ENCODE results near the gene TBC1D22A. TPM values are rescaled to one million over a fixed set of nuclear protein-coding genes. Genes with fewer than 3 reads are reported as not detected.
A peak's percentile ranks its signal among the peaks of the same experiment; 100 is the strongest.

Gene TBC1D22A
- total RNA-seq, 1 experiment from 2014 or later, result 7.9 TPM

GRCh38 chr22:47073075-47073474, 310.6 kb downstream of the TBC1D22A start:
- no peak for DNase-seq (ENCODE audit: low spot score)

DNA sequence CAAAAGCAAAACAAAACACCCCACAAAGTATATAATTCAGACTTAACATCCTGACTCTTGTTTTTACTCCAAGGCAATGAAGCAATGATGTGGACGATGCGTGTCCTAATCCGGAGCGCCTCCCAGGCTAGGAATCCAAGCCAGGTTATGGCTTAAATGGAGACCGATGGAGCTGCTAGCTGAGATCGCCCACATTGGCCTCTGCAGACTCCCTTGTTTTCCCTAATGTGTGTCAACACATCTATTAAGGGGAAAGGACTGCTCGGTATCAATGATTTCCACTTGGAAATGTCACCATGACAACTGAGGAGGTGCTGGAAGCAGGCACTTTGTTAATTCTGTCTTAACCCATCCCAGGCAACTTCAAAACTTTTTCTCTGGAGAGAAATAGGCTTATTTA, 311.7 kb downstream of the TBC1D22A start:
- DNase-seq (ENCODE audit: low spot score), result no peak

GRCh38 chr22:47075568-47075967, 313.1 kb downstream of the TBC1D22A start:
- DNase-seq (ENCODE audit: low spot score), result no peak

GRCh38 chr22:47076758-47077157, 314.3 kb downstream of the TBC1D22A start:
- no peak for DNase-seq (ENCODE audit: low spot score)

GRCh38 chr22:47080100-47080499, 317.6 kb downstream of the TBC1D22A start:
- no peak for DNase-seq (ENCODE audit: low spot score)

DNA sequence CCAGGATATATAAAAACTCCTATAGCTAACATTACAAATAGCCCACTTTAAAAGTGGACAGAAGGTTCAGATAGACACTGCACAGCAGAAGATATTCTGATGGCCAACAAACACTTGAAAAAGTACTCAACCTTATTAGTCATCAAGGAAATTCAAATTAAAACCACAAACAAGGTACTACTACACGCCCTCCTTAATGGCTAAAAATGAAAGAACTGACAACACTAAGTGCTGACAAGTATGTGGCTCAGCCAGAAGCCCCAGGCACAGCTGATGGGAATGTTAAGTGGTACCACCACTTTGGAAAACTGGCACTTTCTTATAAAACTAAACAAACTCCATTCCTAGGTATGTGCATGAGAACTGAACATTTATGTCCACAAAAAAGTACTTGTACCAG, 320.1 kb downstream of the TBC1D22A start:
- no peak for DNase-seq (ENCODE audit: low spot score)

GRCh38 chr22:47083379-47083986, 321.0 kb downstream of the TBC1D22A start:
- no peak for DNase-seq (ENCODE audit: low spot score)

DNA sequence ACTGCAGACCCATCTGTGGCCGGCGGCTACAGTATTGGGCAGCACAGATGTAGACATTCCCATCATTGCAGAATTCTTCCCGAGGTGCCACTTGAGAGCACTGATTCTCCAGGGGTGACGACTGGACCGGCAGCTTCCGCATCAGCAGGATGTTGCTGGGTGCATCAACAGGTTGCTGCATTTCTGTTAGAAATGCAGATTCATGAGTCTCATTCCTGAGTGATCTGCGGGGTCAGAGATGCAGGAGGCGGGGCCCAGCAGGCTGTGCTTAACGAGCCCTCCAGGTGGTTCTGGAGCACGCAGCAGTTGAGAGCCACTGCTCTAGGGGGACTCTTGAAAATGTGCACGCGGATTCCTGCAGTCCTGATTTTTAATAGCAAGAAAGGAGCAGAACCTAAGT, 321.8 kb downstream of the TBC1D22A start:
- DNase-seq (ENCODE audit: low spot score), result no peak

- no peak for DNase-seq (ENCODE audit: low spot score)
Measured at GRCh38 chr22:47086596-47087248, 324.3 kb downstream of the TBC1D22A start.

- no peak for DNase-seq (ENCODE audit: low spot score)
Measured at GRCh38 chr22:47088480-47089158, 326.2 kb downstream of the TBC1D22A start.

- no peak for DNase-seq (ENCODE audit: low spot score)
Measured at GRCh38 chr22:47089374-47089773, 326.9 kb downstream of the TBC1D22A start.

GRCh38 chr22:47089796-47090460, 327.5 kb downstream of the TBC1D22A start:
- DNase-seq (ENCODE audit: low spot score), result no peak

- DNase-seq (ENCODE audit: low spot score), result no peak
Measured at GRCh38 chr22:47090591-47091245, 328.3 kb downstream of the TBC1D22A start.

DNA sequence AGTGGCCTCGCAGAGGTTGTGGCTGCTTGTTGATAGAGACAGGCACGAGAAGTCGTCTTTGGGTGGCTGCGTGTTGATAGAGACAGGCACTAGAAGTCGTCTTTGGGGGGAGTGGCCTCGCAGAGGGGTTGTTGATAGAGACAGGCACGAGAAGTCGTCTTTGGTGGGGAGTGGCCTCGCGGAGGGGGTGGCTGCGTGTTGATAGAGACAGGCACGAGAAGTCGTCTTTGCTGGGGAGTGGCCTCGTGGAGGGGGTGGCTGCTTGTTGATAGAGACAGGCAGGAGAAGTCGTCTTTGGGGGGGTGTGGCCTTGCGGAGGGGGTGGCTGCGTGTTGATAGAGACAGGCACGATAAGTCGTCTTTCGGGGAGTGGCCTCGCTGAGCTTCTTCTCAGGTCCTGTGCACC, 328.8 kb downstream of the TBC1D22A start:
- DNase-seq (ENCODE audit: low spot score), result no peak

- DNase-seq (ENCODE audit: low spot score), result no peak
Measured at GRCh38 chr22:47091921-47092700, 329.7 kb downstream of the TBC1D22A start.

DNA sequence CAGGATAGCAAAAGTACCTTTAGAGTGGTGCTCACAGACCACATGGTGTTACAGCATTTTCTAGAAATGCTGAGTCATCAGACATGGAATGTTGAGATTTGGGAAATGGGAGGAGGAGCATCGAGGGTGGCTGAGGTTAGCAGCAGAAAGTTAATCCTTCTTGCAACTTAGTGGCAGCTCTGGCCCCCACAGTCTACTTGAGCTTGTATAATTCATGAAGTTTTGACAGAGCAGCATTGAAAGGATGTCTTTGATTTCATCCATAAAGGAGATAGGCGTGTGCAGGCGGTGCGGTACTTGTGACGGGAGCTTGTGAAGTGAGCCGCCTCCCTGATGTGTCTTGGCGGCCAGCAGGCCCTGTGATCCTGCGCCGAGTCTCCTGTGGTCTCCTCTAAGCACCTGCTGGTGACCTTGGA, 330.5 kb downstream of the TBC1D22A start:
- DNase-seq (ENCODE audit: low spot score), result peak; percentile 25

GRCh38 chr22:47093720-47094119, 331.3 kb downstream of the TBC1D22A start:
- no peak for DNase-seq (ENCODE audit: low spot score)

DNA sequence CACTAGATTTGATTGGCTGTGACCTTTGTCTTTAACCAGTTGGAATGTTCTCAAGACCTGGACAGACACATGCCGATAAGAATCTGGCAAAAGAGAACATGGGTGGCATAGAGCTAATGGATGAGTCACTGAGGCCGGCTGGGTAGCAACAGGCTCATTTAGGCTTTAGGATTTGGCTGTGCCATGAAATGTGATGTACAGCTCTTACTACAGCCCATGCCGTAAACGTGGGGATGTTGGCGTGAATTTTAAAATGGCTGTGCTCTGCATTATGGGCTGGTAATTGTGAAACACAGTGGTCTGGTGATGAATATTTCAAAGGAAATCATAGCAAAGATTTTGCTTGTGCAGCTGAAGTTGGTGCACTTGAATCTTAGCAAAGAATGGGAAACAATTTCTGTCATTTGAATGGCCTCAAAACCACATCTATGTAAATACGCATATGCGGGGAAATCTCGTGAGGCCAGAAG, 332.4 kb downstream of the TBC1D22A start:
- no peak for DNase-seq (ENCODE audit: low spot score)

DNA sequence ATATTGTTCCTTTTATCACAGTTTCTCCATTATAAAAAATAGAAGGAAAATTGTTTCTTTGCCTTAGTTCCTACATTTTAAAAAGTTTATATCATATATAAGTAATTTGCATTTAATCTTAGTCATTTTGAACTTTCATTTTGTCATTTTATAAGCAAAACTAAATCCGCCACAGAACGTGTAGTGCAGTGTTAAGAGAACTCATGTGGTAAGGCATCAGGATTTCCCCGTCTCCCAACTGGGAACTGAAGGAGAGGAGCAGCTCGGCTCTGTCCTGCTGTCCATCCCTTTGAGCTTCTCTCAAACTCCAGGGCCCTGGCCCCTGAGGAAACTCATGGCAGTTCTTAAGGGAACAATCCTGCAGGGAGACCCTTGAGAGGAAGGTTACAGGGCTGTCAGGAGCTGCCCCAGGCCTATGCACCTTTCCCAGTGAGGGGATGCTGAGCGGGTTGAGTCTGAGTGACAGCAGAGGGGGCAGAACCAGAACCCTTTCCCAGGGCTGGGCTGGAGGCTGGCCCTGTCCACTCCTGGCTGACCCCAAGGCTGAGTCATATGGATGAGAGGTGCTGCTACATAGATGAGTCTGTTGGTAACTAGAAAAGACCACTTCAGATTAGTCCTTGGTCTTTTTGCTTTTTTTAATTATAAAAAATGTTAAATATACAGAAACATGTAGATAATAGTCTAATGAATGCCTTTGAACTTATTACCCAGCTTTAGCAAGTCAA, 333.1 kb downstream of the TBC1D22A start:
- DNase-seq (ENCODE audit: low spot score), result no peak

DNA sequence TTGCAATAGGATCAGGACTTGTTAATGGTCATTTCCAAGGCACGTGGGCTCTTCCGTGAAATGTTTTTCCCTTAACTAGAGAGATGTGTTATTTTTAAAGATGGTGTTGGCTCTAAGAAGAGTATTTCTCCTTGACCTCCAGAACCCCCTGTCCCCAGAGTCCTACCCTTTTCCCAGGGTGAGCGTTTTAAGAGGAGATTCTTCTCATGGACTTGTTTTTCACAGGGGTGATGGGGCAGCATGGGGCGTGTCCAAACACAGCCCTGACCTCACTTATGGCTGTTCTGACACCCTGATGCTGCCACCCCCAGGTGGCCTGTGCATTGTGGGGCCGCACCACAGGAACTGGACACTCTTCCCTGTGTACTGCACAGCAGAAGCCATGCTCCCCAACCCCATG, 335.7 kb downstream of the TBC1D22A start:
- DNase-seq (ENCODE audit: low spot score), result no peak
